Upper lobe of left lung (tissue), 4 donors: Measurements from ENCODE around the gene MDP1.

ENCODE experiments used
- POLR2A ChIP-seq, 4 donors: fragments of 450-650 bp; IDR thresholded peaks; one replicate each; pipeline ENCODE4 v1.5.1; 2016 to 2017; ENCODE audit warnings: antibody characterized with exemption in 4 of 4, mild to moderate bottlenecking in 2 of 4
- POLR2AphosphoS5 ChIP-seq, 2 donors: sonication (generic); formaldehyde crosslinking; IDR thresholded peaks; one replicate each; pipeline ENCODE4 v1.5.1; 2017; ENCODE audit warnings: antibody characterized with exemption in 2 of 2

DNA sequence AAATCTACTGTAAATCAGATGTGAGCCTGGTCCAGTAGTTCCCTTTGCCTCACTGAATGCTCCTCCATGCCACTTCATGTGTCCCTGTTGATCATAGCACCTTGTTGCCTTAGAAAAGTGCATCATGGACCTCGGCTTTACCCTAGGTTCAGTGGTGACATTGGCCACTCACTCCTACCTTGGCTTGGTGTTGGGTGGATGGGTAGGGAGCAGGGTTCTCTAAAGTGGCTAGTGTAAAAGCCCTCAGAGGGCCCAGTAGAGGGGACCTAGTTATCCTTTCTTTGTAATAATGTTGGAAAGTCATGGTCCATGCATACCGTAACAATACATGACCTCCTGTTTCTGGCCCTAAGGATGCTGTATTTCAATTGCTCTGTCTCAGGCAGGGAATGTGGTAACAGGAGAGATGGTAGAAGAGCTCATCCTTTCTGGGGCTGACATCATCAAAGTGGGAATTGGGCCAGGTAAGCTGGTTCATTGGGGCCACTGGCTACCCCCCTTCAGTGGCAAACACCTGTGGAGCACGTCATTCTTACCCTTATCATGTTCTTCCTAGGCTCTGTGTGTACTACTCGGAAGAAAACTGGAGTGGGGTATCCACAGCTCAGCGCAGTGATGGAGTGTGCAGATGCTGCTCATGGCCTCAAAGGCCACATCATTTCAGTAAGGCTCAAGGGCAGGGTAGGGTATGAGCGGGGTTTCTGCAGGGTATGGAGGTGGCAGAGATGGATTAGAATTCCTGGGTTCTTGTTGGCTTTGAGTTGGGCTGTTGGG is 21.0 kb upstream of the MDP1 start:
- TF ChIP-seq POLR2A (IDR thresholded peaks at IDR 0.05) (no peak), POLR2AphosphoS5 (IDR thresholded peaks at IDR 0.05) (no peak)
